HepG2 (cell line): ENCODE results near the gene WDR27. TPM values are rescaled to one million over a fixed set of nuclear protein-coding genes. Genes with fewer than 3 reads are reported as not detected.
"Not testable (repeated sequence)": the region's sequence is repeated elsewhere in the genome, so short reads cannot be mapped to it uniquely, and the experiment has no call there.

Experiments
- CBX5 ChIP-seq: sonication (generic); formaldehyde crosslinking; IDR thresholded peaks from 2 replicates; pipeline ENCODE4 v1.4.0; 2020; ENCODE audit warnings: missing genetic modification reagents, borderline replicate concordance
- CTCF ChIP-seq: sonication (generic); formaldehyde crosslinking; IDR thresholded peaks from 2 replicates; pipeline ENCODE4 v1.5.0; 2020; ENCODE audit warnings: mild to moderate bottlenecking, missing genetic modification reagents, moderate library complexity
- FOSL2 ChIP-seq: sonication (generic); formaldehyde crosslinking; IDR thresholded peaks from 2 replicates; pipeline ENCODE4 v1.4.0; 2020; ENCODE audit warnings: missing genetic modification reagents
- GATAD2A ChIP-seq: IDR thresholded peaks from 2 replicates; pipeline ENCODE4 v1.6.1; 2016
- IKZF5 ChIP-seq: IDR thresholded peaks from 2 replicates; pipeline ENCODE4 v1.6.1; 2018; ENCODE audit warnings: missing genetic modification reagents, mild to moderate bottlenecking, missing compliant biosample characterization
- KDM2A ChIP-seq: sonication (generic); formaldehyde crosslinking; IDR thresholded peaks from 2 replicates; pipeline ENCODE4 v1.4.0; 2020; ENCODE audit warnings: low read depth, missing genetic modification reagents, borderline replicate concordance
- POGZ ChIP-seq: sonication (generic); formaldehyde crosslinking; IDR thresholded peaks from 2 replicates; pipeline ENCODE4 v1.4.0; 2020; ENCODE audit warnings: mild to moderate bottlenecking, missing genetic modification reagents
- SOX6 ChIP-seq, 2 experiments: fragments of 450-650 bp in 1 of 2; sonication (generic) in 1 of 2; formaldehyde crosslinking in 1 of 2; IDR thresholded peaks; 2 replicates each; pipeline versions ENCODE4 v1.4.0 to v1.6.1; 2017 to 2020; ENCODE audit warnings: antibody characterized with exemption in 1 of 2, mild to moderate bottlenecking in 1 of 2, missing genetic modification reagents in 1 of 2
- SP4 ChIP-seq: sonication (generic); formaldehyde crosslinking; IDR thresholded peaks from 2 replicates; pipeline ENCODE4 v1.8.1; 2023; ENCODE audit warnings: mild to moderate bottlenecking, missing genetic modification reagents
- STAG1 ChIP-seq: sonication (generic); formaldehyde crosslinking; IDR thresholded peaks from 2 replicates; pipeline ENCODE4 v1.4.0; 2020; ENCODE audit warnings: missing genetic modification reagents
- THAP11 ChIP-seq: IDR thresholded peaks from 2 replicates; pipeline ENCODE4 v1.6.1; 2016; ENCODE audit warnings: missing biosample characterization, missing genetic modification reagents
- YEATS2 ChIP-seq: sonication (generic); formaldehyde crosslinking; IDR thresholded peaks from 2 replicates; pipeline ENCODE4 v1.4.0; 2020; ENCODE audit warnings: missing genetic modification reagents, borderline replicate concordance
- ZBTB33 ChIP-seq: sonication (generic); formaldehyde crosslinking; IDR thresholded peaks from 2 replicates; pipeline ENCODE4 v1.4.0; 2020; ENCODE audit warnings: missing genetic modification reagents
- ZBTB38 ChIP-seq: sonication (generic); formaldehyde crosslinking; IDR thresholded peaks from 2 replicates; pipeline ENCODE4 v1.5.1; 2020; ENCODE audit warnings: mild to moderate bottlenecking, missing genetic modification reagents
- ZMYM4 ChIP-seq: sonication (generic); formaldehyde crosslinking; IDR thresholded peaks from 2 replicates; pipeline ENCODE4 v1.8.1; 2023; ENCODE audit warnings: mild to moderate bottlenecking, missing genetic modification reagents
- ZNF331 ChIP-seq: sonication (generic); formaldehyde crosslinking; IDR thresholded peaks from 2 replicates; pipeline ENCODE4 v1.4.0; 2020; ENCODE audit warnings: missing genetic modification reagents
- ZNF788 ChIP-seq: sonication (generic); formaldehyde crosslinking; IDR thresholded peaks from 2 replicates; pipeline ENCODE4 v1.5.0; 2020; ENCODE audit warnings: mild to moderate bottlenecking, missing genetic modification reagents, borderline replicate concordance
- polyA plus RNA-seq, 8 experiments: library from polyadenylated mRNA; depleted of rRNA in 3 of 8; stranded (reverse) in 7 of 8; unstranded in 1 of 8; fragments of >200 nt; fragmentation: Illumina TruSeq in 4 of 8; extraction: Trizol in 4 of 8; gene quantifications; 2 replicates each; pipeline versions ENCODE4 v1.2.1 to v1.2.3, GENCODE V29; 2011 to 2016; ENCODE audit warnings: low read depth in 4 of 8, missing spikeins in 1 of 8, mixed read lengths in 1 of 8; ENCODE audit not compliant: insufficient read depth in 1 of 8
- total RNA-seq, 5 experiments: library from RNA; depleted of rRNA; stranded (reverse); fragments of >200 nt; fragmentation: Illumina TruSeq; extraction: Trizol; gene quantifications; 2 replicates each; pipeline ENCODE4 v1.2.3, GENCODE V29; 2016; ENCODE audit warnings: low read depth in 1 of 5

The WDR27 gene
- total and polyA plus RNA-seq, 2 of the 13 experiments (the other 11 are each of a cell fraction or from before 2014, with no cell fraction given): 34.1 to 80.3 TPM

GRCh38 chr6:169697115-169697514, 4.7 kb downstream of the WDR27 start (continued):
- peak; percentile 27; the same call in 1 of the 2 replicates for TF ChIP-seq YEATS2 (CRISPR knock-in tag)
- TF ChIP-seq CTCF (CRISPR knock-in tag): peak; percentile 77
- TF ChIP-seq SOX6 (IDR thresholded peaks at IDR 0.05): not testable (repeated sequence)
- 0 out of 2 replicates have a peak, but pooled peaks have one; percentile 11 for TF ChIP-seq SOX6 (CRISPR knock-in tag; IDR thresholded peaks at IDR 0.05)
- 0 out of 2 replicates have a peak, but pooled peaks have one; percentile 44 for TF ChIP-seq ZNF788 (CRISPR knock-in tag)
- TF ChIP-seq CBX5 (CRISPR knock-in tag): peak; percentile 55; the same call in 1 of the 2 replicates
- TF ChIP-seq STAG1: peak; percentile 80
- TF ChIP-seq ZMYM4 (CRISPR knock-in tag): peak; percentile 43
- 0 out of 2 replicates have a peak, but pooled peaks have one; percentile 21 for TF ChIP-seq THAP11 (CRISPR knock-in tag)
- TF ChIP-seq FOSL2 (CRISPR knock-in tag): 0 out of 2 replicates have a peak, but pooled peaks have one; percentile 14
- 0 out of 2 replicates have a peak, but pooled peaks have one; percentile 37 for TF ChIP-seq IKZF5 (CRISPR knock-in tag)
- TF ChIP-seq KDM2A (CRISPR knock-in tag): peak; percentile 38; the same call in 1 of the 2 replicates
- 0 out of 2 replicates have a peak, but pooled peaks have one; percentile 33 for TF ChIP-seq GATAD2A (CRISPR knock-in tag)
- peak; percentile 100 for TF ChIP-seq ZBTB33 (CRISPR knock-in tag)
- TF ChIP-seq SP4 (CRISPR knock-in tag): peak; percentile 22; the same call in 1 of the 2 replicates
- peak; percentile 41; the same call in 1 of the 2 replicates for TF ChIP-seq ZBTB38 (CRISPR knock-in tag)
- TF ChIP-seq POGZ (CRISPR knock-in tag): peak; percentile 64
- TF ChIP-seq ZNF331: 0 out of 2 replicates have a peak, but pooled peaks have one; percentile 23
